Measurements from ENCODE around the gene TBCE. TPM values are rescaled to one million over a fixed set of nuclear protein-coding genes. Genes with fewer than 3 reads are reported as not detected.

TBCE gene
- total and polyA plus RNA-seq, 2 donors, result 33.7 to 34.0 TPM

- 87% methylated on average over 6 of the region's 6 CpGs for WGBS
Measured at GRCh38 chr1:235399661-235400060, 32.4 kb downstream of the TBCE start.

DNA sequence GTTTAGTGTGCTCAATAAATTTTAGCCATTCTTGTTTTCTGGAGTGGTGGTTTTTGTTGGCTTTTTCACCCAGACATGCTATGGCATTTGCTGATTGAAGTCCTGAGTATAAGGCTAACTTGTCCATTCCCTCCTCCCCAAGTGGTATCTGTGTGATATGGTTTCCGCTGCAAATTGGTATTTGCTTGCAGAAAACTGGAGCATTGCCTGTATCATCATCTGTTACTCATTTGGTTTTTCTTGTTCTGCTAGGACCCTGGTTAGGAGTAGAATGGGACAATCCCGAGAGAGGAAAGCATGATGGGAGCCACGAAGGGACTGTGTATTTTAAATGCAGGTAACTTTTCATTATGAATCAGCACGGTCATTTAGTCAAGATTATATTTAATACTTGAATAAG lies 34.0 kb downstream of the TBCE start:
- DNase-seq (ENCODE audit: low read depth in 6 of 9, low spot score in 9 of 9), result no peak
- WGBS, result 98% methylated on average over 4 of the region's 4 CpGs
- H3K9me3 ChIP-seq (ENCODE audit: control insufficient read depth in 2 of 2, insufficient read depth in 1 of 2, low read length in 1 of 2), result no peaks in the 10 kb centered on the region
- H3K27ac ChIP-seq (ENCODE audit: low read depth in 1 of 2, low read length in 1 of 2), result no peak overlapping the region
- no peaks in the 10 kb centered on the region for H3K4me1 ChIP-seq (ENCODE audit: control insufficient read depth in 2 of 2, insufficient read depth in 2 of 2, low read length in 2 of 2)
- H3K4me3 ChIP-seq (ENCODE audit: low read length in 2 of 2), result no peak overlapping the region
- no peaks in the 10 kb centered on the region for H3K27me3 ChIP-seq (ENCODE audit: control insufficient read depth in 2 of 2, insufficient read depth in 1 of 2, low read length in 1 of 2)
- peaks cover 4 to 5% of the 10 kb centered on the region in 2 donors for H3K36me3 ChIP-seq (ENCODE audit: control insufficient read depth in 2 of 2, insufficient read depth in 2 of 2, low read length in 1 of 2)

More at GRCh38 chr1:235399661-235400060, 32.4 kb downstream of the TBCE start:
- no peak for DNase-seq (ENCODE audit: low read depth in 6 of 9, low spot score in 9 of 9)
- no peaks in the 10 kb centered on the region for H3K27me3 ChIP-seq (ENCODE audit: control insufficient read depth in 2 of 2, insufficient read depth in 1 of 2, low read length in 1 of 2)
- peaks cover 4 to 5% of the 10 kb centered on the region in 2 donors for H3K36me3 ChIP-seq (ENCODE audit: control insufficient read depth in 2 of 2, insufficient read depth in 2 of 2, low read length in 1 of 2)
- no peak overlapping the region for H3K27ac ChIP-seq (ENCODE audit: low read depth in 1 of 2, low read length in 1 of 2)
- no peak overlapping the region for H3K4me3 ChIP-seq (ENCODE audit: low read length in 2 of 2)
- H3K4me1 ChIP-seq (ENCODE audit: control insufficient read depth in 2 of 2, insufficient read depth in 2 of 2, low read length in 2 of 2), result no peaks in the 10 kb centered on the region
- H3K9me3 ChIP-seq (ENCODE audit: control insufficient read depth in 2 of 2, insufficient read depth in 1 of 2, low read length in 1 of 2), result no peaks in the 10 kb centered on the region

DNA sequence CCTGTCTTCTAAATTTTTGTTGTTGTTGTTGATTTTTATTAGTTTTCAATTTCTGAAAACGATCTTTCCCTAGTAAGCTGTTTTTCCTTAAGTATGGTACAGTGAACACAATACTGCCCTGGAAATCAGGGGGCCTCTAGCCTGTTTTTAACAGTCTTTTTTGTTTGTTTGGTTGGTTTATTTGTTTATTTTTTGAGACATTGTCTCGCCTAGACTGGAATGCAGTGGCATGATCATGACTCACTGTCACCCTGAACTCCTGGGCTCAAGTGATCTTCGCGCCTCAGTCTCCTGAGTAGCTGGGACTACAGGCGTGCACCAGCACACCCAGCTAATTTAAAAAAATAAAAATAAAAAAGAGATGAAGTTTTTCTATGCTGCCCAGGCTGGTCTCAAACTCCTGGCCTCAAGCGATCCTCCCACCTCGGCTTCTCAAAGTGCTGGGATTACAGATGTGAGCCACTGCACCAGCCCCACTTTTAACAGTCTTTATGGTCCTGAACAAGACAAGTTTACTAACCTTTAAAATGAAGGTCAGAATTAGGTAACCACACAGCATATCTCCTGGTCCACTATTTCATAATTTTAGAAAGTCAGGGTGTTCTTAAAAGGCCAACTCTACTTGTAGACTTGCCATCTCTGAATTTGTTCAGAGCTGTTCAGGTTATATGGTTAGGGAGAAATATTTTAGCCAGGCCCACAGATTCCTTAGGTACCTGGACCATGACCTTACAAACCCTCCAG lies 35.4 kb downstream of the TBCE start:
- Histone ChIP-seq H3K27me3 (ENCODE audit: control insufficient read depth in 2 of 2, insufficient read depth in 1 of 2, low read length in 1 of 2) (no peaks in the 10 kb centered on the region), H3K4me3 (ENCODE audit: low read length in 2 of 2) (no peak overlapping the region), H3K4me1 (ENCODE audit: control insufficient read depth in 2 of 2, insufficient read depth in 2 of 2, low read length in 2 of 2) (no peaks in the 10 kb centered on the region), H3K36me3 (ENCODE audit: control insufficient read depth in 2 of 2, insufficient read depth in 2 of 2, low read length in 1 of 2) (peaks cover 4 to 5% of the 10 kb centered on the region in 2 donors), H3K27ac (ENCODE audit: low read depth in 1 of 2, low read length in 1 of 2) (no peak overlapping the region), H3K9me3 (ENCODE audit: control insufficient read depth in 2 of 2, insufficient read depth in 1 of 2, low read length in 1 of 2) (no peaks in the 10 kb centered on the region)
- WGBS, result 99% methylated on average over 7 of the region's 7 CpGs
- no peak for DNase-seq (ENCODE audit: low read depth in 6 of 9, low spot score in 9 of 9)

- 97% methylated on average over 1 of the region's 1 CpG for WGBS
- Histone ChIP-seq H3K27ac (ENCODE audit: low read depth in 1 of 2, low read length in 1 of 2) (no peak overlapping the region), H3K4me1 (ENCODE audit: control insufficient read depth in 2 of 2, insufficient read depth in 2 of 2, low read length in 2 of 2) (no peaks in the 10 kb centered on the region), H3K27me3 (ENCODE audit: control insufficient read depth in 2 of 2, insufficient read depth in 1 of 2, low read length in 1 of 2) (no peaks in the 10 kb centered on the region), H3K9me3 (ENCODE audit: control insufficient read depth in 2 of 2, insufficient read depth in 1 of 2, low read length in 1 of 2) (no peaks in the 10 kb centered on the region), H3K36me3 (ENCODE audit: control insufficient read depth in 2 of 2, insufficient read depth in 2 of 2, low read length in 1 of 2) (peaks cover 4 to 5% of the 10 kb centered on the region in 2 donors), H3K4me3 (ENCODE audit: low read length in 2 of 2) (no peak overlapping the region)
- no peak for DNase-seq (ENCODE audit: low read depth in 6 of 9, low spot score in 9 of 9)
Measured at GRCh38 chr1:235403593-235403992, 36.4 kb downstream of the TBCE start.

GRCh38 chr1:235404190-235404589 lies 37.0 kb downstream of the TBCE start:
- WGBS, result 98% methylated on average over 5 of the region's 5 CpGs
- DNase-seq (ENCODE audit: low read depth in 6 of 9, low spot score in 9 of 9), result no peak

DNA sequence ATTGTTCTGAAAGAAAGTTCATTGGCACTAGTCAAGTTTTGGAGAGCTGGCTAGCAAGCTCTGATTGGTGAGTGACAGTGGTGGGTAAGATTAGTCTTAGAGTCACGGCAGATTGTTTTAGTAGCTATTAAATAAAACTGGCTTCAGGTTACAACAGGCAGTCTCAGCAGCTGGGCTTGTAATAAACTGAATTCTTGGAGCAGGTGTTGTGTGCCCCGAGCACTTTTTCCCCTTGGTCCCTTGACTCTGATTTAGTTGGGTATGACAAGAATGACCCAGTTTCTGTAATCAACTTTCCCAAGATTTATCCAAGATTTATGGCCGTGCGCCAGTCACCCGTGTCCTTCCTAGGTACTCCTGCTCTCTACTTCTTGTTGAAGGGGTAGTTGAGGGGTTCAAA lies 40.2 kb downstream of the TBCE start:
- 97% methylated on average over 5 of the region's 5 CpGs for WGBS

More at GRCh38 chr1:235404190-235404589, 37.0 kb downstream of the TBCE start:
- Histone ChIP-seq H3K27ac (ENCODE audit: low read depth in 1 of 2, low read length in 1 of 2) (no peak overlapping the region), H3K4me1 (ENCODE audit: control insufficient read depth in 2 of 2, insufficient read depth in 2 of 2, low read length in 2 of 2) (no peaks in the 10 kb centered on the region), H3K9me3 (ENCODE audit: control insufficient read depth in 2 of 2, insufficient read depth in 1 of 2, low read length in 1 of 2) (no peaks in the 10 kb centered on the region), H3K36me3 (ENCODE audit: control insufficient read depth in 2 of 2, insufficient read depth in 2 of 2, low read length in 1 of 2) (peaks cover 4 to 5% of the 10 kb centered on the region in 2 donors), H3K4me3 (ENCODE audit: low read length in 2 of 2) (no peak overlapping the region), H3K27me3 (ENCODE audit: control insufficient read depth in 2 of 2, insufficient read depth in 1 of 2, low read length in 1 of 2) (no peaks in the 10 kb centered on the region)

GRCh38 chr1:235408503-235408960 lies 41.3 kb downstream of the TBCE start:
- DNase-seq (ENCODE audit: low read depth in 6 of 9, low spot score in 9 of 9), result no peak
- Histone ChIP-seq H3K36me3 (ENCODE audit: control insufficient read depth in 2 of 2, insufficient read depth in 2 of 2, low read length in 1 of 2) (peaks cover 0 to under 1% of the 10 kb centered on the region in 2 donors), H3K27me3 (ENCODE audit: control insufficient read depth in 2 of 2, insufficient read depth in 1 of 2, low read length in 1 of 2) (no peaks in the 10 kb centered on the region), H3K4me3 (ENCODE audit: low read length in 2 of 2) (no peak overlapping the region), H3K9me3 (ENCODE audit: control insufficient read depth in 2 of 2, insufficient read depth in 1 of 2, low read length in 1 of 2) (no peaks in the 10 kb centered on the region), H3K27ac (ENCODE audit: low read depth in 1 of 2, low read length in 1 of 2) (no peak overlapping the region), H3K4me1 (ENCODE audit: control insufficient read depth in 2 of 2, insufficient read depth in 2 of 2, low read length in 2 of 2) (no peaks in the 10 kb centered on the region)
- WGBS, result 95% methylated on average over 3 of the region's 3 CpGs

More for the DNA sequence above, 40.2 kb downstream of the TBCE start:
- Histone ChIP-seq H3K27me3 (ENCODE audit: control insufficient read depth in 2 of 2, insufficient read depth in 1 of 2, low read length in 1 of 2) (no peaks in the 10 kb centered on the region), H3K9me3 (ENCODE audit: control insufficient read depth in 2 of 2, insufficient read depth in 1 of 2, low read length in 1 of 2) (no peaks in the 10 kb centered on the region), H3K4me1 (ENCODE audit: control insufficient read depth in 2 of 2, insufficient read depth in 2 of 2, low read length in 2 of 2) (no peaks in the 10 kb centered on the region), H3K4me3 (ENCODE audit: low read length in 2 of 2) (no peak overlapping the region), H3K27ac (ENCODE audit: low read depth in 1 of 2, low read length in 1 of 2) (no peak overlapping the region), H3K36me3 (ENCODE audit: control insufficient read depth in 2 of 2, insufficient read depth in 2 of 2, low read length in 1 of 2) (peaks cover 4 to 5% of the 10 kb centered on the region in 2 donors)
- no peak for DNase-seq (ENCODE audit: low read depth in 6 of 9, low spot score in 9 of 9)

DNA sequence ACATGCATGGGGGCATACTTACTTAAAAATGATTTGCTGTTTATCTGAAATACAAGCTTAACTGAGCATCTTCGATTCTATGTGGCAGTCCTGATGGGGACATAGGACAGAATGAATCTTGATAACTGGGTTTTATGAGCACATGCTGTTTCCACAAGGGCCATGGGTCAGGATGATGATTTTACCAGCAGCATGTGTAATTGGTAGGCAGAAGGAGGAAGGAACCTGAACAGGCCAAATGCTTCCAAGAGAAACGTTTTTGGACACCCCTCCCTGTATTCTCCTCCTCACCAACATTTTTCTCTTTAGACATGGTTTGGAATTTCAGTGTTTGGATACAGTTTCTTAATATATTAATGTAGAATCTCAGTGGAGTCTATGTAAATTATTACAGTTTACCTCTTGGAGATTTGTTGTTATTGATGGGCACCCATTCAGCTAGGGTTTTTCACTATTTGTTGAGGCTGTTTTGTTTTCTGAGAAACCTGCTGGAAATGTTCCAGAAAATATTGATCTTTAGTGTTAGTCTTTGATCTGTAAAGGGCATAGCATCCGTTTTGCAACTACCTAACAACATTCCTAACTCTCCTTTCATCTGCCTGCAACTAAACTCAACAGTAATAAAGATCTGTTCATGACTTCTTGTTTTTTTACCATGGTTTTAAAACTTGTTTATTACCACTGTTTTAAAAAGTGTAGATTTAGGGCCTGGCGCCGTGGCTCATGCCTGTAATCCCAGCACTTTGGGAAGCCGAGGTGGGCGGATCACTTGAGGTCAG lies 42.0 kb downstream of the TBCE start:
- H3K4me3 ChIP-seq (ENCODE audit: low read length in 2 of 2), result no peak overlapping the region
- H3K36me3 ChIP-seq (ENCODE audit: control insufficient read depth in 2 of 2, insufficient read depth in 2 of 2, low read length in 1 of 2), result no peaks in the 10 kb centered on the region
- H3K9me3 ChIP-seq (ENCODE audit: control insufficient read depth in 2 of 2, insufficient read depth in 1 of 2, low read length in 1 of 2), result no peaks in the 10 kb centered on the region
- H3K27me3 ChIP-seq (ENCODE audit: control insufficient read depth in 2 of 2, insufficient read depth in 1 of 2, low read length in 1 of 2), result no peaks in the 10 kb centered on the region
- no peaks in the 10 kb centered on the region for H3K4me1 ChIP-seq (ENCODE audit: control insufficient read depth in 2 of 2, insufficient read depth in 2 of 2, low read length in 2 of 2)
- H3K27ac ChIP-seq (ENCODE audit: low read depth in 1 of 2, low read length in 1 of 2), result no peak overlapping the region
- 91% methylated on average over 7 of the region's 7 CpGs for WGBS
- DNase-seq (ENCODE audit: low read depth in 6 of 9, low spot score in 9 of 9), result no peak

DNA sequence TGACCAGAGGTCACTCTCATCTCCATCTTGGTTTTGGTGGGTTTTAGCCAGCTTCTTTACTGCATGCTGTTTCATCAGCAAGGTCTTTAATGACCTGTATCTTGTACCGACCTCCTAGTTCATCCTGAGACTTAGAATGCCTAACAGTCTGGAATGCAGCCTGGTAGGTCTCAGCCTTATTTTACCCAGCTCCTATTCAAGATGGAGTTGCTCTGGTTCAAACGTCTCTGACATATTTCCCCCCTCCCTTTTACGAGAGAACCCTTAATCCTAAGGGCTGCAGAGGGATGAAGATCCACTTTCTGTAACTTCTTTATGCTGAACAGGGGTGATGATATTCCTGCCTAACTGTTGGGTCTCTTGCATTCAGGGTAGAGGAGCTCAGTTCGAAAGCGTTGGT lies 43.2 kb downstream of the TBCE start:
- DNase-seq (ENCODE audit: low read depth in 6 of 9, low spot score in 9 of 9), result no peak
- H3K36me3 ChIP-seq (ENCODE audit: control insufficient read depth in 2 of 2, insufficient read depth in 2 of 2, low read length in 1 of 2), result no peaks in the 10 kb centered on the region
- 97% methylated on average over 5 of the region's 5 CpGs for WGBS

More for the DNA sequence above, 43.2 kb downstream of the TBCE start:
- H3K4me1 ChIP-seq (ENCODE audit: control insufficient read depth in 2 of 2, insufficient read depth in 2 of 2, low read length in 2 of 2), result no peaks in the 10 kb centered on the region
- no peak overlapping the region for H3K27ac ChIP-seq (ENCODE audit: low read depth in 1 of 2, low read length in 1 of 2)
- H3K4me3 ChIP-seq (ENCODE audit: low read length in 2 of 2), result no peak overlapping the region
- H3K9me3 ChIP-seq (ENCODE audit: control insufficient read depth in 2 of 2, insufficient read depth in 1 of 2, low read length in 1 of 2), result no peaks in the 10 kb centered on the region
- no peaks in the 10 kb centered on the region for H3K27me3 ChIP-seq (ENCODE audit: control insufficient read depth in 2 of 2, insufficient read depth in 1 of 2, low read length in 1 of 2)

All from thymus (tissue), 11 donors.